ENCODE data around the gene ZNF836. TPM values are rescaled to one million over a fixed set of nuclear protein-coding genes. Genes with fewer than 3 reads are reported as not detected.
A peak's percentile ranks its signal among the peaks of the same experiment; 100 is the strongest.

The ZNF836 gene
- total and polyA plus RNA-seq, 2 experiments from 2014 or later: 2.9 to 9.4 TPM

DNA sequence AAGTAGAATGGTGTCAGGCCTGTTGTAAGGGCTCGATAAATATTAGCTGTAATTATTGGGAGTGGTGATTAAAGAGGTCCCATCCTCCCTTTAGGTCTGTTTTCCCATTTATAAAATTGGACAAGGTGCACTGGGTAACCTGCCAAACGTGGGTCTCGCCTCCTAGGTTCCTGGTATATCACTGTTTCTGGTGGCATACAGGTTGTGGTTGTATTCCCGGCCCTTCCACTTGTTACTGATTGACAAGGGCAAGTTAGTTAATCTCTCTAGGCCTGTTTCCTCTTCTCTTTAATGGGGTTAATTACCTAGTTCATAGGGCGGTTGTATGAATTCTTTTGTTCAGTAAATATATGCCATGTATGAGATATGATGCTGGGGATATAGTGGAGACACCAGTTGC is 20.0 kb upstream of the ZNF836 start:
- peaks cover 55% of the 10 kb centered on the region for H4K20me1 ChIP-seq (ENCODE audit: insufficient read depth, poor library complexity, severe bottlenecking)
- H3K79me2 ChIP-seq: peaks cover 69% of the 10 kb centered on the region
- peak overlapping the region; percentile 35 for H3K4me3 ChIP-seq
- peak overlapping the region; percentile 94 for H3K27ac ChIP-seq
- H3K9me2 ChIP-seq (replicated peaks; ENCODE audit: insufficient read depth): no peaks in the 10 kb centered on the region
- no peaks in the 10 kb centered on the region for H3K9me3 ChIP-seq (ENCODE audit: low read depth)
- no peak overlapping the region for H2AFZ ChIP-seq
- TF ChIP-seq EZH2phosphoT487 (IDR thresholded peaks at IDR 0.05; ENCODE audit: low read depth, severe bottlenecking, unreplicated experiment) (no peak), EZH2 (IDR thresholded peaks at IDR 0.05; ENCODE audit: borderline replicate concordance) (no peak)
- TF ChIP-seq, protein P1, sequence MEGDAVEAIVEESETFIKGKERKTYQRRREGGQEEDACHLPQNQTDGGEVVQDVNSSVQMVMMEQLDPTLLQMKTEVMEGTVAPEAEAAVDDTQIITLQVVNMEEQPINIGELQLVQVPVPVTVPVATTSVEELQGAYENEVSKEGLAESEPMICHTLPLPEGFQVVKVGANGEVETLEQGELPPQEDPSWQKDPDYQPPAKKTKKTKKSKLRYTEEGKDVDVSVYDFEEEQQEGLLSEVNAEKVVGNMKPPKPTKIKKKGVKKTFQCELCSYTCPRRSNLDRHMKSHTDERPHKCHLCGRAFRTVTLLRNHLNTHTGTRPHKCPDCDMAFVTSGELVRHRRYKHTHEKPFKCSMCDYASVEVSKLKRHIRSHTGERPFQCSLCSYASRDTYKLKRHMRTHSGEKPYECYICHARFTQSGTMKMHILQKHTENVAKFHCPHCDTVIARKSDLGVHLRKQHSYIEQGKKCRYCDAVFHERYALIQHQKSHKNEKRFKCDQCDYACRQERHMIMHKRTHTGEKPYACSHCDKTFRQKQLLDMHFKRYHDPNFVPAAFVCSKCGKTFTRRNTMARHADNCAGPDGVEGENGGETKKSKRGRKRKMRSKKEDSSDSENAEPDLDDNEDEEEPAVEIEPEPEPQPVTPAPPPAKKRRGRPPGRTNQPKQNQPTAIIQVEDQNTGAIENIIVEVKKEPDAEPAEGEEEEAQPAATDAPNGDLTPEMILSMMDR (IDR thresholded peaks at IDR 0.05; ENCODE audit: poor library complexity): no peak
- no peaks in the 10 kb centered on the region for H3K36me3 ChIP-seq (replicated peaks; ENCODE audit: insufficient read depth, low read depth)
- WGBS (ENCODE audit: low lambda C conversion rate, missing lambda C conversion rate): 67% methylated on average over 5 of the region's 5 CpGs
- peaks cover 19% of the 10 kb centered on the region for H3K4me1 ChIP-seq (ENCODE audit: insufficient read depth)
- H3K4me2 ChIP-seq: peak overlapping the region; percentile 94
- no peaks in the 10 kb centered on the region for H3K27me3 ChIP-seq
- no peak for DNase-seq (ENCODE audit: low spot score)

GRCh38 chr19:52190487-52191293 is 19.3 kb upstream of the ZNF836 start:
- H3K4me2 ChIP-seq: peak overlapping the region; percentile 94
- no peak for DNase-seq (ENCODE audit: low spot score)
- peak overlapping the region; percentile 13 for H2AFZ ChIP-seq
- peaks cover 19% of the 10 kb centered on the region for H3K4me1 ChIP-seq (ENCODE audit: insufficient read depth)
- peak overlapping the region; percentile 94 for H3K27ac ChIP-seq
- H3K79me2 ChIP-seq: peaks cover 62% of the 10 kb centered on the region
- H3K4me3 ChIP-seq: peak overlapping the region; percentile 35
- TF ChIP-seq EZH2 (IDR thresholded peaks at IDR 0.05; ENCODE audit: borderline replicate concordance): no peak
- TF ChIP-seq, protein P1 (IDR thresholded peaks at IDR 0.05; ENCODE audit: poor library complexity): no peak
- TF ChIP-seq EZH2phosphoT487 (IDR thresholded peaks at IDR 0.05; ENCODE audit: low read depth, severe bottlenecking, unreplicated experiment): no peak
- no peaks in the 10 kb centered on the region for H3K36me3 ChIP-seq (replicated peaks; ENCODE audit: insufficient read depth, low read depth)
- peaks cover 48% of the 10 kb centered on the region for H4K20me1 ChIP-seq (ENCODE audit: insufficient read depth, poor library complexity, severe bottlenecking)
- WGBS (ENCODE audit: low lambda C conversion rate, missing lambda C conversion rate): 3% methylated on average over 36 of the region's 40 CpGs
- no peaks in the 10 kb centered on the region for H3K9me3 ChIP-seq (ENCODE audit: low read depth)
- no peaks in the 10 kb centered on the region for H3K27me3 ChIP-seq
- H3K9me2 ChIP-seq (replicated peaks; ENCODE audit: insufficient read depth): no peaks in the 10 kb centered on the region

DNA sequence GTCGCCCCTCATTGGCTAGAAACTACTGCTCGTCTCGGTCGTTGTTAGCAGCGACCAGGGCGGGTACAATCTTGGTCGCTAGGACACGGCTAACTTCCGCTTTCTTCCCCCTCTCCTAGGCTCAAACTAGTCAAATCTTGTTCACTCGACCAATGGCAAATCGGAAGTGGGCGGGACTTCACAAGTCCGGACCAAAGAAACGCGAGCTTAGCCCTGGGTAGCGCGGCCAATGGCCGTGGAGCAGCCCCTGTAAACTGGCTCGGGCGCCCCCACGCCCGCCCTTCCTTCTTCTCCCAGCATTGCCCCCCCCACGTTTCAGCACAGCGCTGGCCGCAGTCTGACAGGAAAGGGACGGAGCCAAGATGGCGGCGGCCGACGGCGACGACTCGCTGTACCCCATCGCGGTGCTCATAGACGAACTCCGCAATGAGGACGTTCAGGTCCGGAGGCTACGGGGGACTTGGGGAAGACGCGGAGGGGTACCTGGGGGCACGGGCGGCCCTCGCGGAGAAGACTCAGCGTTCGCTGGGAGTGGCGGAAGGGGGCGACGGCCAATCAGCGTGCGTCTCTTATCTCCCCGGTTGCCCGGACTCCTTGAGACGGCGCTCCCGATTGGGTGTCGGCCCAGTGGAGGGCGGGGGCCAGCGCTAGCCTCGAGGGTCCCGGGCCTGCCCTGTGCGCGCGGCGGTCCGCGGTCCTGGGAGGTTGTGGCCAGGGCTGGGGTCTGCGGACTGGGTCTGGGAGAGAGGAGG is 18.5 kb upstream of the ZNF836 start, which contains the start of gene PPP2R1A:
Gene PPP2R1A (plus strand): TSS at position 318 of the 752 bp plus-strand sequence. CDS start 45 bp downstream, at position 363.
- H3K4me1 ChIP-seq (ENCODE audit: insufficient read depth): peaks cover 19% of the 10 kb centered on the region
- no peaks in the 10 kb centered on the region for H3K27me3 ChIP-seq
- peak within 1 kb of the TSS; percentile 94 for H3K27ac ChIP-seq
- peak within 1 kb of the TSS; percentile 33 for H2AFZ ChIP-seq
- whole genome bisulfite sequencing (ENCODE audit: low lambda C conversion rate, missing lambda C conversion rate): 1% methylated on average over 59 of the region's 70 CpGs
- H3K4me3 ChIP-seq: peak within 1 kb of the TSS; percentile 35
- H3K36me3 ChIP-seq (replicated peaks; ENCODE audit: insufficient read depth, low read depth): no peaks in the 10 kb centered on the region
- no peaks in the 10 kb centered on the region for H3K9me2 ChIP-seq (replicated peaks; ENCODE audit: insufficient read depth)
- H3K4me2 ChIP-seq: peak within 1 kb of the TSS; percentile 94
- peak; percentile 100 for DNase-seq (ENCODE audit: low spot score)
- H3K9me3 ChIP-seq (ENCODE audit: low read depth): no peaks in the 10 kb centered on the region
- H4K20me1 ChIP-seq (ENCODE audit: insufficient read depth, poor library complexity, severe bottlenecking): peaks cover 41% of the 10 kb centered on the region
- TF ChIP-seq EZH2 (IDR thresholded peaks at IDR 0.05; ENCODE audit: borderline replicate concordance): no peak
- TF ChIP-seq EZH2phosphoT487 (IDR thresholded peaks at IDR 0.05; ENCODE audit: low read depth, severe bottlenecking, unreplicated experiment): no peak
- TF ChIP-seq, protein P1 (IDR thresholded peaks at IDR 0.05; ENCODE audit: poor library complexity): no peak
- H3K79me2 ChIP-seq: peaks cover 54% of the 10 kb centered on the region

All from hepatocyte (in vitro differentiated cells).